IPS-15b (cell line): ENCODE measurements around the gene PKP3.
"Not testable (repeated sequence)": the region's sequence is repeated elsewhere in the genome, so short reads cannot be mapped to it uniquely, and the experiment has no call there.

Source experiments
- H3K27me3 ChIP-seq: one replicate; pipeline ENCODE4 v1.6.1; 2013; ENCODE audit warnings: low read length; ENCODE audit not compliant: control insufficient read depth, insufficient read depth
- H3K36me3 ChIP-seq: one replicate; pipeline ENCODE4 v1.6.1; 2013; ENCODE audit warnings: low read length; ENCODE audit not compliant: control insufficient read depth, insufficient read depth
- H3K4me1 ChIP-seq: one replicate; pipeline ENCODE4 v1.6.1; 2013; ENCODE audit warnings: mild to moderate bottlenecking, low read length; ENCODE audit not compliant: control insufficient read depth, insufficient read depth
- H3K4me3 ChIP-seq: one replicate; pipeline ENCODE4 v1.5.1; 2013; ENCODE audit warnings: low read depth, low read length
- H3K9ac ChIP-seq: one replicate; pipeline ENCODE4 v1.6.1; 2013; ENCODE audit warnings: low read depth, mild to moderate bottlenecking, low read length
- H3K9me3 ChIP-seq: one replicate; pipeline ENCODE4 v1.6.1; 2013; ENCODE audit warnings: mild to moderate bottlenecking, low read length; ENCODE audit not compliant: control insufficient read depth, insufficient read depth

Gene PKP3

GRCh38 chr11:394858-395655 is 1.0 kb downstream of the PKP3 start:
- H3K4me1 ChIP-seq = no peaks in the 10 kb centered on the region
- H3K36me3 ChIP-seq = peaks cover 23% of the 10 kb centered on the region
- H3K9me3 ChIP-seq = no peaks in the 10 kb centered on the region
- no peak overlapping the region for H3K9ac ChIP-seq
- peak overlapping the region; percentile 32 for H3K4me3 ChIP-seq
- no peaks in the 10 kb centered on the region for H3K27me3 ChIP-seq

GRCh38 chr11:395866-396265 is 1.9 kb downstream of the PKP3 start:
- no peak overlapping the region for H3K4me3 ChIP-seq
- no peaks in the 10 kb centered on the region for H3K4me1 ChIP-seq
- no peak overlapping the region for H3K9ac ChIP-seq
- H3K9me3 ChIP-seq = no peaks in the 10 kb centered on the region
- no peaks in the 10 kb centered on the region for H3K27me3 ChIP-seq
- peaks cover 26% of the 10 kb centered on the region for H3K36me3 ChIP-seq

GRCh38 chr11:396511-396947 is 2.5 kb downstream of the PKP3 start:
- no peaks in the 10 kb centered on the region for H3K4me1 ChIP-seq
- no peak overlapping the region for H3K4me3 ChIP-seq
- H3K36me3 ChIP-seq = peaks cover 26% of the 10 kb centered on the region
- no peaks in the 10 kb centered on the region for H3K9me3 ChIP-seq
- no peak overlapping the region for H3K9ac ChIP-seq
- no peaks in the 10 kb centered on the region for H3K27me3 ChIP-seq

GRCh38 chr11:396948-397548 is 3.0 kb downstream of the PKP3 start:
- no peaks in the 10 kb centered on the region for H3K27me3 ChIP-seq
- H3K4me3 ChIP-seq = no peak overlapping the region
- no peaks in the 10 kb centered on the region for H3K9me3 ChIP-seq
- peaks cover 26% of the 10 kb centered on the region for H3K36me3 ChIP-seq
- no peaks in the 10 kb centered on the region for H3K4me1 ChIP-seq
- H3K9ac ChIP-seq = no peak overlapping the region

- no peaks in the 10 kb centered on the region for H3K9me3 ChIP-seq
- H3K9ac ChIP-seq = no peak overlapping the region
- H3K4me1 ChIP-seq = no peaks in the 10 kb centered on the region
- H3K27me3 ChIP-seq = no peaks in the 10 kb centered on the region
- no peak overlapping the region for H3K4me3 ChIP-seq
- H3K36me3 ChIP-seq = peaks cover 31% of the 10 kb centered on the region
Measured at GRCh38 chr11:398826-399225, 4.8 kb downstream of the PKP3 start.

GRCh38 chr11:399731-400211 is 5.8 kb downstream of the PKP3 start:
- no peak overlapping the region for H3K9ac ChIP-seq
- H3K4me1 ChIP-seq = no peaks in the 10 kb centered on the region
- no peaks in the 10 kb centered on the region for H3K27me3 ChIP-seq
- no peak overlapping the region for H3K4me3 ChIP-seq
- no peaks in the 10 kb centered on the region for H3K9me3 ChIP-seq
- H3K36me3 ChIP-seq = peaks cover 36% of the 10 kb centered on the region

- Histone ChIP-seq H3K9me3 (no peaks in the 10 kb centered on the region), H3K9ac (no peak overlapping the region), H3K27me3 (no peaks in the 10 kb centered on the region), H3K36me3 (peaks cover 41% of the 10 kb centered on the region), H3K4me3 (no peak overlapping the region), H3K4me1 (no peaks in the 10 kb centered on the region)
Measured at GRCh38 chr11:400241-400689, 6.3 kb downstream of the PKP3 start.

- peaks cover 42% of the 10 kb centered on the region for H3K36me3 ChIP-seq
- not testable (repeated sequence) for H3K4me3 ChIP-seq, H3K4me1 ChIP-seq, H3K27me3 ChIP-seq, H3K9me3 ChIP-seq, H3K9ac ChIP-seq
Measured at GRCh38 chr11:401196-401595, 7.2 kb downstream of the PKP3 start.

GRCh38 chr11:403021-403760 is 9.2 kb downstream of the PKP3 start:
- Histone ChIP-seq H3K4me3 (no peak overlapping the region), H3K36me3 (peaks cover 30% of the 10 kb centered on the region), H3K27me3 (no peaks in the 10 kb centered on the region), H3K9ac (no peak overlapping the region), H3K9me3 (no peaks in the 10 kb centered on the region), H3K4me1 (no peaks in the 10 kb centered on the region)

- H3K36me3 ChIP-seq = peaks cover 27% of the 10 kb centered on the region
- H3K9me3 ChIP-seq = no peaks in the 10 kb centered on the region
- H3K9ac ChIP-seq = no peak overlapping the region
- H3K27me3 ChIP-seq = no peaks in the 10 kb centered on the region
- no peak overlapping the region for H3K4me3 ChIP-seq
- H3K4me1 ChIP-seq = no peaks in the 10 kb centered on the region
Measured at GRCh38 chr11:403761-404431, 9.9 kb downstream of the PKP3 start.

- Histone ChIP-seq H3K9me3 (no peaks in the 10 kb centered on the region), H3K4me3 (no peak overlapping the region), H3K9ac (no peak overlapping the region), H3K4me1 (no peaks in the 10 kb centered on the region), H3K36me3 (peaks cover 24% of the 10 kb centered on the region), H3K27me3 (no peaks in the 10 kb centered on the region)
Measured at GRCh38 chr11:404551-405264, 10.7 kb downstream of the PKP3 start.
